Measurements from ENCODE around the gene AKAP3. TPM values are rescaled to one million over a fixed set of nuclear protein-coding genes. Genes with fewer than 3 reads are reported as not detected.
A peak's percentile ranks its signal among the peaks of the same experiment; 100 is the strongest.

AKAP3 gene
- 2.6 TPM for polyA plus RNA-seq (ENCODE audit: insufficient read length)
- long read RNA-seq, donor 1: 0 reads
- long read RNA-seq, donor 2, partial matches to known transcripts: 0 of 1 reads
- long read RNA-seq, donor 2, other reads (novel, unspliced or antisense): 0 of 1 reads
- long read RNA-seq, donor 3: 0 reads
- long read RNA-seq, donor 4: 0 reads
- long read RNA-seq, donor 5: 0 reads
- long read RNA-seq, donor 6: 0 reads
- long read RNA-seq, donor 7, partial matches to known transcripts: 81 of 142 reads
- long read RNA-seq, donor 7, other reads (novel, unspliced or antisense): 61 of 142 reads
- long read RNA-seq, donor 8: 0 reads

DNA sequence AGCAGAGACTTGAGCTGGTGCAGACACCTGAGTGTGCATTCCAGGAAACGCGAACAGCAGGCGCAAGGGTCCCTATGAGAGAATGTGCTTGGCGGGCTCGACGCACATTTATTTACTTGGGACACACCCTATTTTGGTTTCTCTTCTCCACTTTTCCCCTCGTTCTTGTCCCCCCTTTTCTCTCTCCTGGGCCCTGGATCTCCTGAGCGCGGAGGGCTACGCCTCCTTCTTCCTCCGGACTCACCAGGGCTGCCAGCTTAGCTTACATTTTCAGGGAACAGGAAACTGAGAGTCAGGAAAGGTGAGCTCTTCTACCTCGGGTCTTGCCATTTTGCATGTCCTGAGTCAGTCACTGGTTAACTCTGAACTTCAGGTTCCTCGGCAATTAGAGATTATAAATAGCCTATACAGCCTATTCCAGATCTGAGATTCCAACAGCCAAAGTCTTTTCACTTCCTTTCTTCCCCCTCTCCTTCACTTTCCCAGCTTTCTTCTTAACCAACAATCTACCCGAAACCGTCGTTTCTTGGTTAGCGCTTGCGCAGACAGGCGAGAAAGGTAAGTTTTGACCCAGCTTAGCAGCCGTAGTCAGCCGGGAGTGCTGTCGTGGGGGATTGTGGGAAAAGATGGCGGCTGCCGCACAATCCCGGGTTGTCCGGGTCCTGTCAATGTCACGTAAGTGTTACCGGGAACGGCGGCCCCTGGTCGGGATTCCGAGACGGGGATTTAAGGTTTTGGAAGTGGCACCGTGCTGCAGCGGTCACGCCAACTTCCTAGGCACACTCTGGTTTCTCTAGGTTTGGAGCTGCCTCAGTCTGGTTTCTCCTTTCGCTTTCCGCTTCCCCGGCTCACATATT lies at the start of gene AKAP3, which contains the start of gene NDUFA9:
TSS of gene AKAP3 (minus strand) at position 551 of the 857 bp plus-strand sequence. CDS start 10,855 bp downstream, outside the sequence.
TSS of gene NDUFA9 (plus strand) at position 614 of the 857 bp plus-strand sequence. CDS start at position 627, 13 bp downstream.
- peak; percentile 88 for DNase-seq

DNA sequence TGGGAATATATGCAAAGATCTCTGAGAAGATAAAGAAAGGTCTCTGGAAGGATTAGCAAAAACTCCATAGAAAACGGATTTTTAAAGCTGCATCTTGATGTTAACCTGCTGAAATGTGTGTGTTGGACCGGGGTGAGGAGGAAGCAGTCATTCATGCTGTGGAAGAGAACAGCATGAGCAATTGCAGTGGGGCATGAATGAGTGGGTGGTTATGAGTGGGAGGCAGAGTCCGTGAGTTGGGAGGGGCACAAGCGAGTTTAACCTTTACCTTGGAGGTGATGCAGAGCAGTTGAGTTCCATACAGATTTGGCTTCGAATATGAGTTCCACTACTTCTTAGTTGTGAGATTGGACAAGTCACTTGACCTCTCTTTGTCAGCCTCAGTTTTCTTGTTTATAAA lies 41.9 kb upstream of the AKAP3 start:
- no peak for DNase-seq

DNA sequence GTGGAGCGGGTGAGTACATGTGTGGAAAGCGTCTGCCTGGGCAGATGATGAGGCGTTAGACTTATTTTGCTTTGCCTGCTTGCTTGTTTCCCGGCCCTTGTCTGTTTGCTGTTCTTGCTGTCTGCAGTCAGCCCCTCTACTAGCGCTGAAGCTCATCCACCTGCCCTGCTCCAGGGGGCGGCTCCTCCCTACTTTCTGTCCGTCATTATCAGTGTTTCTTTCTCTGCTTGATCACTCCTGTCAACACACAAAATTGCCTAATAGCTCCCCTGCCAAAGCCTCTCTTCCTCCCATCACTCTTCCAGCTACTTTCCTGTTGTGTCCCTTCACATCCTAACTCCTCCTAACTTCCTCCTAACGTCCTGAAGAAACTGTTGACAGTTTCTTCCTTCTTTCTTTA lies 36.5 kb upstream of the AKAP3 start:
- DNase-seq: no peak

DNA sequence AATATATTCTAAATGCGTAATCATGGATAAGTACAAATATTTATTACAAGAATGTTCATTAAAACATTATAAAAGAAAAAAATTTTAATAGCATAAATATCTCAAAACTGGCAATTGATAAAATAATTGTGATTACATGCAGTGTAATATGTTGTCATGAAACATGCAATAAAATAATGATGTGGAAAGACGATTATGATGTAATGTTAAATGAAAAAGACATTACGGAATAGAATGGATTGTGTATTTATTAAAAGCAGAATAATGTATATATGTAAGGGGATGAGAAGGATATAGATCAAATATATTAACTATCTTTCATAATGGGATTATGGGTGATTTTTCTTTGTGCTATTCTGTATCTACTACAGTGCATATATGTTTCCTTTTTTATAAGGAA lies 32.9 kb upstream of the AKAP3 start:
- no peak for DNase-seq

DNA sequence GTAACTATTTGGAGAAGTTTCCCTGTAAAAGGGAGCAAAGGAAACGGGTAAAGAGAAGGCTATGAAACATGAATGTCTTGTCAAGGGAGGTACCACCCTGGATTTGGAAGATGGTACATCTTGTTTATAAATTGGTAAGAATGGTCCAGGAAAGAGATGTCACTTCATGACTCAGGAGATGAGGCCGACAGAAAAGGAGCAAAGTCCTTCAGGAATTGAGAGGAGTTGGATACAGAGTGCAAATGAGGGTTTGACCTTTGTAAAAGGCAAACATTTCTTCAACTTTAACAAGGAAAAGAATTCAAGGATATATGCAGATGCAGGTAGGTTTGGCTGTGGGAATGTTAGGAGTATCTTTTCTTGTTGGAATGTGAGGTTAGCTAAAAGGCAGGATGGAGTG lies 30.9 kb upstream of the AKAP3 start:
- no peak for DNase-seq

DNA sequence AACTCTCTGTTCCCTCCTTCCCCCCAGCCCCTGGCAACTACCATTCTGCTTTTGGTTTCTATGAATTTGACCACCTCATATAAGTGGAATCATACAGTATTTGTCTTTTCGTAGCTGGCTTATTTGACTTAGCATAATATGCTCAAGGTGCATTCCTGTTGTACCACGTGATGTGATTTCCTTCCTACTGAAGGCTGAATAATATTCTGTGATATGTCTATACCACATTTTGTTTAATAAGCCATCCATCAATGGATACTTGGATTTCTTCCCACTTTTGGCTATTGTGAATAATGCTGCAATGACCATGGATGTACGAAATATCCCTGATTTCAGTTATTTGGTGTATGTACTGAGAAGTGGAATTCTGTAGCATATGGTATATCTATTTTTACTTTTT lies 16.4 kb upstream of the AKAP3 start:
- DNase-seq: no peak

DNA sequence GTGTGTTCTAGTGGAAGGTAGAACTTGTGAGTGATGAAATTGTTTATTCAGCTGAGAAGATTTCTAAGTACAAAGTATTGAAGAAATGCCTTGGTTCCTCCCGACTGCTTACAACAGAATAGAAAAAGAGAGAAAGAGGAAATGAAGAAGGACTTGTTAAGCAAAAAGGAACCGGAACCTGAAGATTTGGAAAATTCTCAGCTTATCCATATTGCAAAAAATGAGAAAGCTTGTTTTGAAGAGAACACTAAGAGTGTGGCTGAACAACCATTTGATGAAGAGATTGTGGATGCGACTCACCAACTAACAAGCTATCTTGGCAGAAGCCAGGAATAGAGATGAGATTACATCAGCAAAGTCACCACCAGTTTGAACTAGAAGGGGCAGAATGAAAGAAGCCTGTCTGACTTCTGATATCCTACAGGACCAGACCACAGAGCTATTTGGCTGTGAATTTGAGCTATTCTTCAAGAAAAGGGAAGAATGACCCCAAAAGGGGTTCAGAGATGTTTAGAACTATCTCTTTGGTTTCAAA lies 15.2 kb upstream of the AKAP3 start:
- no peak for DNase-seq

DNA sequence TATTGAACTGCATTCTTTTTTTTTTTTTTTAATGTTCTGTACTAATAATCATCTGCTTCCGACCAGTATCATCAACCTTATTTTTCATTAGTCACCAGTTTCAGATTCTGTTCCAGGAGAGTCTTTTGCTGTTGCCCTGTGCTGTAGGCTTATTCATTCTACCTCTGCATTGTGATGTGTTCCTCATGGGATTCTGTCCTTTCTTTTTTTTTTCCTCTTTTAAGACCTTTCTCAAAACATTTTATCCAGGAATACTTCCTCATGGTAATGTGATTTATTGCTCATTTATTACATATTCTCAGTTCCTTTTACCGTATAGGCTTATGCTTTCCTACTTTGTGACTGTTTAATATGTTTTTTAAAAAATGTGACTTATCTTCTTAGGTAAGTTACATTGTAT lies 4.8 kb upstream of the AKAP3 start:
- DNase-seq: no peak

DNA sequence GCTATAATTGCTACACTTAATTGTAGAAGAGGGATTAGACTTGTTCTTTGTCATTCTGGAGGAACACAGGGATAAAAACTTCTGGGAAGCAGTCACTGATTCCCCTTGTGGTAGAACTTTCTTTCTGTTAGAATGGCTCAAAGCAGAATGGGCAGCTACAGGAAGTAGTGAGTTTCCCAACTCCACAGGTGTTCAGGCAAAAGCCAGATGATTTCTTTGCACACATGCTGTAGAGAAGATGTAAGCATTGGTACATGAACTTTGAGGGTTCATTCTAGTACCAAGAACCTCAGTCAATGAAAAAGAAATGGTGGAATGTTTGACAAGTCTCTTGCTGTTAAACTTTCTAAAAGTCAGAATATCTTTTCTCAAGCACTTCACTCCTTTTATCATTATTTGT lies 4.4 kb upstream of the AKAP3 start:
- no peak for DNase-seq

DNA sequence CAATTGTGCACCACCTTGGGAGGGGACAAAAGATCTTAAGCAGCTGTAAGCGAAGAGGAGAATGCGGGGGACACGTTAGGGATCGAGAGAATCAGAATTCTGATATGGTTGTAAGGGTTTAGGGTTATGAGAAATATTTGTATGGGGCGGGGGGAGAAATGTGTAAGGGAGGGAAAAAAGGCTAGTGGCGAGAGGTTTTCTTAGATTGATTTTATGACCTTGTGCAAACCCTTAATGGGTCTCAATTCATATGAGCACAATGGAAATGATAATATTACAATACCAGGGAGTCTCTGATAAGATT lies 459 bp upstream of the AKAP3 start:
- no peak for DNase-seq

DNA sequence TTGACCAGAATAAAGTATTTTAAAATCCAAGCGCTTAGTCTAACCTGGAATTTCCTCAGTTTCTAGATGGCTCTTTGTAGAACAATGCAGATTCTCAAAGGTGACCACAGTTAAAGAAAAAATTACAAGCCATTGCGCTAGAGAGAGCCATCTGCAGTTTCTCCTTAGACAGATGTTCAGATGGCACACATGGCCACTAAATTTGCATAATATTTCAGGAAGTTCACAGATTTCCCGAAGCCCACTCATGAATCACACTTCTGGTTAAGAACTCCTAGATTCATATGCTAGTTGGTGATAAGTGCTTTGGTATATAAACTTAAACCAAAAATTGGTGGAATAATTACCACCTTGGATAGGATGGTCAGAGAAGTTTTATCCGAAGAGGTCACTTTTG lies 749 bp downstream of the AKAP3 start:
- DNase-seq: no peak

DNA sequence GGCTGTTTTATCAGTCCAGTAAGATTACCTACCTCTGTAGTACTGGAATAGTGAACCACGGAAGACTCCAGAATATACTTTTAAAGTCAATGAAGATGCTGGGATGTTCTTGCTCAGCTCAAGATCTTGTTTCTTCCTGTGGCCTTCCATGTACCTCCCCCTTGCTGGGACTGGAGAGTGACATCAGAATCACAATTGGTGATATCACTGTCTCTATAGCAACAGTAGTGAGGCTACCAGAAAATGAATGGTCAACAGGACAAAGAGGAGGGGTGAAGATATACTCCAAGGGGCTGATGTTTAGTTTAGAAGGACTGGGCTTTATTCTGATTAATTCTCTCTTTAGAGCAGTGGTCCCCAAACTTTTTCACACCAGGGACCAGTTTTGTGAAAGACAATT lies 3.8 kb downstream of the AKAP3 start:
- DNase-seq: no peak

DNA sequence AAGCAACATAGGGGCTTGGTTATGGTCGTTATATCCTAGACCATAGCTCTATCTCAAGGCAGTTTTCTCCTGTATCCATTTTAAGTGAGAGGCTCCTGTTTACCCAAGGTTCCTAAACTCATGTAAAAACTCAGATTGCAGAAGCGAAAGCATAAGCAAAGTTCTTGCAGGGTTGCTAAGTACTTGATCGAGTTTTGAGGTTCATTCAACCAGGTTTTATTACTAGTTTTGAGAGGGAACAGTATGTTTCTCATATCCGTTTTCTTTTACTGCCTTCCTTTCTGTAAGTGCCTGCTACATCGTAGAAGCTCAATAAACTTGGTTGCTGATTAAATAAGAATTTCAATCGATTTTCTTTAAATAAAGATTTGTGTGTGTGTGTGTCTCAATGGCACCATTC lies 5.1 kb downstream of the AKAP3 start:
- DNase-seq: no peak

DNA sequence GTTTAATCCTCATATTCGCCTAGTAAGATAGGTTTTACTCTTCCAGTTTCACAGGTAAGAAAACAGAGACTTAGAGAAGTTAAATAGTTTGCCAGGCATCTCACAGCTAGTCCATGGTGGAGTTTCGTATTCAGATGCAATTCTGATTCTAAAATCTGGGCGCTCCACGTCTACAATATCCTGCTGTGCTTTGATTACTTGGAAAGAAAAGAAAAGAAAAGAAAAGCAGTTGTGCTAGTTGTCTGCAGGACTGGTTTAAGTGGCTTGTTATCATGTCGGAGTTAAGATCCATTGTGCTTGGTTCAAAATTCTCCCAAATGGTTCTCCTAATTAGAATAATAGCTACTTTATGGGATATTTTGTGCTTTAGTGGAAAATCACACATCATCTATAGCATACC lies 18.6 kb downstream of the AKAP3 start:
- no peak for DNase-seq

DNA sequence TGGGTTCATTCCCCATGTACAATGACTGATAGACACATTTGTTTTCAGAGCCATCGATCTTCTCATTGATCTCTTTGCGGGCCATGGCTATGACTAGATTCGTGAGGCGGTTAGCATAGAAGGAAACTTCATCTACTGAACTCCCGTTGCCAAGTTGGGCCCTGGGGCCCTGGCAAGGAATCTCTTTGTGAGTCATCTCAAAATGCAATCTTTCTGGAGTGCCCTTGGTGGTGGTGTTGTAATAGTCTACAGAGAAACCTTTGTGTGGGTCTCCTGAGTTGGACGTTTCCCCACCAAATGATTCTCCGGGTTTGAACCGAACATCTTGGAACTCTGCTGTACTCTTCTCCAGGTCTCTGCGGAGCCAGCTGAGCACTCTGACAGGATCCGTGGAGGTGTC lies 20.4 kb downstream of the AKAP3 start:
- DNase-seq: no peak

DNA sequence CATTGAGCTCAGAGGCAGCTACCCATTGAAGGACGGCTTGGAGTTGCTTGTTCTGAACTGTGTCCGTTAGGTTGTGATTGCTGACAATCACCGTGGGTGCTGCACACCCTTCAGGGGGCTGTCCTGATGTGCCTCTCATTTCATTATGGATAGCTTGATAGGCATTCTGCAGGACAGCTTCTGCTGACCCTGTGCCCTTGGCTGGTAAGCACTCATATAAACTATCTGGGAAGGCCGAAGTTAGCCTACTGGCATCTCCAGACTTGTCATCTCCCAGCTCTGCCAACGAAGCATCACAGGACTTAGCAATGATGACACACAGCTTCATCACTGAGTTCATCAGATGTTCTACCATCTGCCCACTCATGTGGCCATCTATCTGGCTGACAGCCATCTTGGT lies 22.3 kb downstream of the AKAP3 start:
- DNase-seq: no peak

DNA sequence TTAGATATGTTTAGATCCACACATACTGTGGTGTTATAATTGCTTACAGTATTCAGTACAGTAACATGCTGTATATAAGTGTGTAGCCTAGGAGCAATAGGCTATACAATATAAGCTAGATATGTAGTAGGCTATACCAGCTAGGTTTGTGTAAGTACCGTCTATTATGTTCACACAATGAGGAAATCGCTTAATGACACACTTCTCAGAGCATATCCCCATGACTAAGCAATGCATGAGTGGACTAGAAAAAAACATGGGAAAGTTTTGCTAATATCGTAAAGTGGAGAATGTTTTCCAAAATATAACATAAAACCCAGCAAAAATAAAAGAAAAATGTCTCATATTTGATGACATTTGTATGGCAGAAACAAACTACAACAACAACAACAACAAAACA lies 27.3 kb downstream of the AKAP3 start:
- no peak for DNase-seq

DNA sequence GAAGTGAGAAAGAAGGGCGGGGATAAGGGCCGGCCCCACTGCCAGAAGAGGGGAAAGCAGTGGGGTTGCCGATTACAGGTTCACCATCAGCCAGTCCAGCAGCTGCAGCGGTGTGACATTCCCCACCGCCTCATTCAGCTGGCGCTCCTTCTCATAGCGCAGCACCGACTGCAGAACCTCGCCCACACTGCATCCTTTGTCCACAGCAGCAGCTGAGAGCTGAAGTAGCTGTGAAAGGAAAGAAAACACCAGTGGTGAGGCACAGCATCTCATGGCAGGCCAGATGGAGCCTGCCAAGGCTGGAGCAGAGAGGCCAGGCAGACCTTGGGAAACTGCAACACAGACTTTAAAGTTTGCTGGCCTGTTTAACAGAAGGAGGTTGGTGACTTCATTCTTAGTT lies 33.2 kb downstream of the AKAP3 start:
- no peak for DNase-seq

DNA sequence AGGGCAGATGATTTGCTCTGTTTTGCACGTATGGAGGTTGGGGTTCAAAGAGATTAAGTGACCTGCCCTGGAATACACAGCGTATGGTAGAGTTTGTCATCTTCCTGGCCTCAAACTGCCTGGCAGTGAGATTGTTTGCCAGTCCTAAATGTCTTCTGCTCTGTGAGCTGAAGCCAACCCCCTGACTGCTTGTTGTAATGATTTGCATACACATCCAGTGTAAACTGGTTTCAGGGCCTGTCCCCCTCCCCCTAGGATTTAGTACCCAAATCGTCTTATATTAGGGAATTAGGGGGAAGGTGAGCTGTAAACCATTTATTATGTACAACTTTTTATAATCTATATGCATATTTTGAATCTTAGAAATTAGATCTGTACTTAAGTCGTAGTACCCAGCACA lies 38.4 kb downstream of the AKAP3 start:
- no peak for DNase-seq

DNA sequence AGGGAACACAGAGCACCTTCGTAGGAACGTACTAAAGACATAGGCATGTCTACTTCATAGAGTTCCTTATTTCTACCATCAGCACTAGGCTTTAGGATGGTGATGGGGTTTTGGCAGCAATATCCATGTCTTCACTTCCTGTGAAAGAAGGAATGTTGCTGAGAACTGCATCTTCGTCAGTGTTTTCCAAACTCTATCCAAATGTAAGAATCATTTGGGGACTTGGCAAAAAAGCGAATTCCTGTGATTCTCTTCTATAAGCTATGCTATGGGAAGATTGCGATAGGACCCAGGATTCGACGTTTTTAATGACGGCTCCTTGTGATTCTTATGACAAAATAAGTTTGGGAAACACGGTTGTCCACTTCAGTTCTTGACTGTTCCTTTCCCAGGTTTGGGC lies 39.8 kb downstream of the AKAP3 start:
- DNase-seq: no peak

DNA sequence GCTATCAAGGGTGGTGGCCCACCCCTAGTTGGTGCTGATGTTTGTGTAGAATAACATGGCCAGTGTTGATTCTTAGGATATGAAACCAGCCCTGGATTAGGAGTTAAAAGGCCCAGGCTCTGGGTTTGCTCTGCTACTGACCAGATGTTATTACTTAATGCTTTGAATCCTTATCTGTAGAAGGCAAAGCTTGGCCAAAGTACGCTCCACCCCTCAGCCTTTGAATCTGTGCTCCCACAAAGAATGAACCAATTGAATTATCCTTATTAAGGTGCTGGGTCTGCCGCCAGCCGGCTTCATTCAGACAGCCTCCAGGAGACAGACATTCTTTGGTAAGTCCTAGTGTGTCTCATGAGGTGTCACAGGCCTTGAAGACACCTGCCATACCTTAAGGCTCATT lies 41.8 kb downstream of the AKAP3 start:
- no peak for DNase-seq

DNA sequence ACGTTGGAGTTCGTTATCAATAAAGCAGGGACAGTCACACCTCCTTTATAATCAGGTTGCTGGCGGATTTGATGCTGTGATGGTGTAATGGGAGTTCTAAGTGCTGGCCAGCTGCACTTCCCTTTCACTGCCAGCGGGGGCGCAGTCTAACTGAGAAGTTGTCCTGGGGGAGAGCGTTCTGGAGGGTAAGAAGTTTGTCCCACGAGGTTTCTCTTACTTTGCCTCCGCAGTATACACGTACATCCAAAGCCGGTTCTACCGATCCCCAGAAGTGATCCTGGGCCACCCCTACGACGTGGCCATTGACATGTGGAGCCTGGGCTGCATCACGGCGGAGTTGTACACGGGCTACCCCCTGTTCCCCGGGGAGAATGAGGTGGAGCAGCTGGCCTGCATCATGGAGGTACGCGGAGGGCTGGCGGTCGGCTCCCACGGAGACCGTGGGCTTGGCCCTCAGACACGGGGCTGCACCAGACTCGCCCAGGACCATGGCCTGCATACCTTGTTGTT lies 44.1 kb downstream of the AKAP3 start:
- DNase-seq: peak; percentile 85

DNA sequence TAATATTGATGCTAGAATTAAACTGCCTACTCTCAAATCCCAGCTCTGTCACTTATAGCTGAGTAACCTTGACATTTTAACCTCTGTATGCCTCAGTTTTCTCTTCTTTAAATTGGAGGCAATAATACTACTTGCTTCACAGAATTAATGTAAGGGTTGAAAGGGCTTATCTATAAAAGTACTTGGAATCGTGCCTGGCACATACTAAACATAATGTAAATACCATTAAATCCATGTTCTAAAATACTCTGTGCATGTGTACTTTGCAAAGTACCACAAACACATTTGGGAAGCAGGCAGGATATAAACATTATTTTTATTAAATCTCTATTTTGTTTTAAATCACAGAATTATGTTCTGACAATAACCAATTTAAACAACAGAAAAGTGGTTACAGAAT lies 44.9 kb downstream of the AKAP3 start:
- DNase-seq: no peak

All from left kidney (tissue), 8 donors.